ENCODE data around the gene MSANTD3. TPM values are rescaled to one million over a fixed set of nuclear protein-coding genes. Genes with fewer than 3 reads are reported as not detected.

Gene MSANTD3
- total and polyA plus RNA-seq, 2 of the 4 experiments (the other 2 are of a cell fraction), result 45.5 to 55.9 TPM

GRCh38 chr9:100432736-100433135 is 5.8 kb downstream of the MSANTD3 start:
- peaks cover 28% of the 10 kb centered on the region for H3K9me1 ChIP-seq (ENCODE audit: insufficient read depth, low read length)
- no peak overlapping the region for H2BK120ac ChIP-seq (ENCODE audit: low read depth, low read length)
- POLR2A ChIA-PET (ENCODE audit: unreplicated experiment), result no interaction called here
- H3K9me3 ChIP-seq (ENCODE audit: control insufficient read depth, insufficient read depth, low read length), result no peaks in the 10 kb centered on the region
- H3K27me3 ChIP-seq (ENCODE audit: control insufficient read depth, insufficient read depth, low read length), result no peaks in the 10 kb centered on the region
- H2AFZ ChIP-seq (replicated peaks; ENCODE audit: low read length, poor library complexity), result no peak overlapping the region
- 86% methylated on average over 3 of the region's 3 CpGs; no CpG with 5 or more reads in 1 of the 2 experiments for WGBS, 2 experiments (ENCODE audit: extremely low coverage in 2 of 2, insufficient read length in 1 of 2)
- no peak overlapping the region for H3K14ac ChIP-seq (replicated peaks; ENCODE audit: low read depth, low read length)
- H4K5ac ChIP-seq (ENCODE audit: low read depth, low read length), result no peak overlapping the region
- no peak overlapping the region for H3K4ac ChIP-seq (ENCODE audit: low read depth, low read length)
- H2AK9ac ChIP-seq (replicated peaks; ENCODE audit: low read depth, low read length, poor library complexity), result no peak overlapping the region
- no peak overlapping the region; the same call in 1 of the 2 replicates for H2AK5ac ChIP-seq (ENCODE audit: low read depth, low read length)
- H4K20me1 ChIP-seq (ENCODE audit: insufficient read depth, low read length), result peaks cover 65% of the 10 kb centered on the region
- H4K91ac ChIP-seq (ENCODE audit: insufficient read depth, low read depth, low read length), result no peak overlapping the region
- no peak overlapping the region for H2BK20ac ChIP-seq (ENCODE audit: low read depth, low read length)
- H3K9ac ChIP-seq (ENCODE audit: low read depth, low read length), result no peak overlapping the region
- peaks cover 22% of the 10 kb centered on the region for H3K4me1 ChIP-seq (ENCODE audit: control insufficient read depth, insufficient read depth, low read length)
- H2BK5ac ChIP-seq (ENCODE audit: low read depth, low read length, poor library complexity, severe bottlenecking), result peak overlapping the region; percentile 58
- no peak overlapping the region for H3K4me2 ChIP-seq (ENCODE audit: low read depth, low read length)
- CTCF ChIA-PET, result no interaction called here
- H3K36me3 ChIP-seq (ENCODE audit: control insufficient read depth, insufficient read depth, low read length), result peaks cover 6% of the 10 kb centered on the region; the same call in 1 of the 2 replicates
- H3K23ac ChIP-seq (ENCODE audit: low read depth, low read length), result peak overlapping the region; percentile 28; the same call in 1 of the 2 replicates
- no peak overlapping the region for H2BK15ac ChIP-seq (ENCODE audit: low read depth, low read length)
- ATAC-seq (ENCODE audit: low read depth) (no peak), DNase-seq (no peak)
- H3K4me3 ChIP-seq (ENCODE audit: insufficient read depth, low read depth, low read length), result no peak overlapping the region
- H3K56ac ChIP-seq (ENCODE audit: extremely low read depth, insufficient read depth, low read length), result no peak overlapping the region
- intact Hi-C loops (cut with micrococcal nuclease) (no loop called here), dilution Hi-C loops (cut with HindIII; ENCODE audit: low sequenced_read_pairs, unreplicated experiment) (no loop called here), in situ Hi-C loops (cut with MboI; ENCODE audit: low sequenced_read_pairs) (loop anchor here (5.0 kb wide), 1 partner anchor 80 kb away; the partner anchor contains the start of gene TEX10)
- no TSS peak for BruUV-seq (replicated peaks)
- H3K27ac ChIP-seq (ENCODE audit: insufficient read depth, low read length), result no peak overlapping the region
- H3K18ac ChIP-seq (ENCODE audit: low read depth, low read length), result no peak overlapping the region
- H4K8ac ChIP-seq (ENCODE audit: low read depth in 2 of 2, low read length in 2 of 2), result no peak overlapping the region
- TF ChIP-seq CTCF (conservative IDR thresholded peaks at IDR 0.05; ENCODE audit: low read depth, low read length) (no peak), BHLHE40 (IDR thresholded peaks at IDR 0.05; ENCODE audit: low read depth, low read length) (no peak), RAD21 (IDR thresholded peaks at IDR 0.05; ENCODE audit: low read length) (no peak), NFE2L2 (IDR thresholded peaks at IDR 0.05; ENCODE audit: low read depth, low read length) (no peak)
- H3K79me1 ChIP-seq (ENCODE audit: low read depth in 1 of 2, low read length in 2 of 2), result peaks cover 5 to 63% of the 10 kb centered on the region in 2 experiments; a peak in 2 of 4 replicates
